Pancreas (tissue), 10 donors: ENCODE measurements around the gene PRG2. TPM values are rescaled to one million over a fixed set of nuclear protein-coding genes. Genes with fewer than 3 reads are reported as not detected.
A peak's percentile ranks its signal among the peaks of the same experiment; 100 is the strongest.

ENCODE experiments used
- ATAC-seq, 4 donors: fragments of 200-7000 bp; cut with Tn5 transposase; one replicate each; pipeline versions ENCODE4 v1.8.0 to v1.9.1; 2020; ENCODE audit warnings: mild to moderate bottlenecking in 4 of 4, moderate library complexity in 4 of 4
- DNase-seq, 6 donors: peaks; one replicate each; pipeline ENCODE4 v3.0.0-alpha.2; 2020
- FAIRE-seq: peaks from 2 replicates; lab custom pipeline; 2012; peaks lifted over from hg19 to GRCh38; lab: Jason Lieb, UNC
- H3K27ac ChIP-seq, 4 donors: fragments of 200-600 bp; sonication (generic); 1 replicate in 3 of 4; 2 replicates in 1 of 4; pipeline versions ENCODE4 v1.5.0 to v1.8.0; 2020
- H3K27me3 ChIP-seq, 4 donors: fragments of 200-600 bp; one replicate each; pipeline ENCODE4 v1.8.0; 2021
- H3K36me3 ChIP-seq, 3 donors: fragments of 200-600 bp; sonication (generic) in 1 of 3; one replicate each; pipeline versions ENCODE4 v1.5.0 to v1.8.0; 2020 to 2021
- H3K4me1 ChIP-seq, 3 donors: fragments of 200-600 bp; one replicate each; pipeline ENCODE4 v1.8.0; 2021
- H3K4me3 ChIP-seq, 4 donors: fragments of 200-600 bp; sonication (generic) in 2 of 4; one replicate each; pipeline versions ENCODE4 v1.5.0 to v1.8.0; 2020 to 2021
- H3K9me3 ChIP-seq, 4 donors: fragments of 200-600 bp; one replicate each; pipeline ENCODE4 v1.8.0; 2021
- WGBS, 2 donors: extraction: QIAGEN DNeasy Blood & Tissue Kit; methylation state at CpG; one replicate each; pipeline ENCODE4 v1.1.7; 2013; 5-methylcytosine and 5-hydroxymethylcytosine counted together
- intact Hi-C, 3 donors: fragments of 100-400 bp; cut with DNase I; formaldehyde crosslinking; loops; one replicate each; pipeline versions ENCODE4 v1.11.1 to v1.14.2; 2022
- polyA plus RNA-seq, 2 donors: library from polyadenylated mRNA; stranded (reverse); fragments of 200-250 nt; gene quantifications; one replicate each; pipeline ENCODE4 v1.2.3, GENCODE V29; 2013
- total RNA-seq, 6 donors: library from RNA; stranded (reverse); fragmentation: NEBNext Ultra II Directional in 4 of 6; extraction: Animal tissue kit (Norgen Biotek cat#: 25700) in 4 of 6; gene quantifications; one replicate each; pipeline versions ENCODE4 v1.2.1 to v1.2.4, GENCODE V29; 2021 to 2023
- TF ChIP-seq, protein P1 (sequence below), 4 donors: fragments of 200-600 bp; sonication (generic) in 3 of 4; IDR thresholded peaks; one replicate each; pipeline versions ENCODE4 v1.5.0 to v1.8.0; 2021; ENCODE audit warnings: antibody characterized with exemption in 4 of 4
- donor health status: healthy with polysubstance abuse.
- donor health status: DM: no; HTN: no; CAD: no; lungs with moderate emphysema.
- donor health status: DM: no; HTN: no; CAD: no.
- donor health status: control.
- donor health status: control.
- donor health status: Bipolar disorder and iron deficiency.
- donor health status: DM: yes; HTN: yes; CAD: no.
- donor health status: DM: no; HTN: no; CAD: no.
- donor health status: DM: no; HTN: no; CAD: no.
- donor health status: DM: yes; HTN: yes; CAD: no.

Gene PRG2
- total and polyA plus RNA-seq, 8 donors, result 0.57 to 0.96 TPM; not detected in 6

DNA sequence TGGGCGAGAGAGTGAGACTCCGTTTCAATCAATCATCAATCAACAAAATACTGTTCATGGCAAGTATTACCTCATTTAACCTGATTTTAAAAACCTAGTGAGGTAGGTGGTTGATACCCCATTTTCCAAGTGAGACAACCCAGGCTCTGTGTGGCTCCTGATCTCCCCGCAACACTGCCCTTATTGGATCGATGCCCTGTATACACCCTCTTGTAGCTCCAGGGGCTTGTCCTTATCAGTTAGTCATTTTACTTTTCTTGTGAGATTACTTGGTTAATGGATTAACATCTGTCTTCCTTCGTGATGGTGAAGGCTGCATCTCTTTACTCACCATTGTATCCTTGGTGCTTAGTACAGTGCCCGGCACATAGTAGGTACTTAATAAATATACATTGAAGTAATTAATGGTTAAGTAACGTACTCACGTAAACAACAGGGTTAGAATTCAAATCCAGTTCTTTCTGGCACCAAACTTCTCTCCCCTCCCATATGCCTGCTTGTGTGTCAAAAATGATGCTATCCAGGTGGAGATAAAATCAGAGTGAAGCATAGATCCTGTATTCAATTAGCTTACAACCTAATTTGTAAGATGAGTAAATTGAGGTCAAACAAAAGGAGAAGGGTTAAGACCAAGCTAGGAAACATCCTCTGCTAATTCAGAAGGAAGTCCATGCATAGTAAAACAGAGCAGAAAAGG, 1.8 kb upstream of the PRG2 start:
- intact Hi-C loops, result no loop called here
- no peaks in the 10 kb centered on the region for H3K36me3 ChIP-seq
- no peak for DNase-seq
- no peaks in the 10 kb centered on the region for H3K4me1 ChIP-seq
- TF ChIP-seq, protein P1, sequence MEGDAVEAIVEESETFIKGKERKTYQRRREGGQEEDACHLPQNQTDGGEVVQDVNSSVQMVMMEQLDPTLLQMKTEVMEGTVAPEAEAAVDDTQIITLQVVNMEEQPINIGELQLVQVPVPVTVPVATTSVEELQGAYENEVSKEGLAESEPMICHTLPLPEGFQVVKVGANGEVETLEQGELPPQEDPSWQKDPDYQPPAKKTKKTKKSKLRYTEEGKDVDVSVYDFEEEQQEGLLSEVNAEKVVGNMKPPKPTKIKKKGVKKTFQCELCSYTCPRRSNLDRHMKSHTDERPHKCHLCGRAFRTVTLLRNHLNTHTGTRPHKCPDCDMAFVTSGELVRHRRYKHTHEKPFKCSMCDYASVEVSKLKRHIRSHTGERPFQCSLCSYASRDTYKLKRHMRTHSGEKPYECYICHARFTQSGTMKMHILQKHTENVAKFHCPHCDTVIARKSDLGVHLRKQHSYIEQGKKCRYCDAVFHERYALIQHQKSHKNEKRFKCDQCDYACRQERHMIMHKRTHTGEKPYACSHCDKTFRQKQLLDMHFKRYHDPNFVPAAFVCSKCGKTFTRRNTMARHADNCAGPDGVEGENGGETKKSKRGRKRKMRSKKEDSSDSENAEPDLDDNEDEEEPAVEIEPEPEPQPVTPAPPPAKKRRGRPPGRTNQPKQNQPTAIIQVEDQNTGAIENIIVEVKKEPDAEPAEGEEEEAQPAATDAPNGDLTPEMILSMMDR (IDR thresholded peaks at IDR 0.05), result no peak
- no peak for ATAC-seq
- FAIRE-seq, result no peak
- no peaks in the 10 kb centered on the region for H3K27me3 ChIP-seq
- H3K27ac ChIP-seq, result no peak overlapping the region
- WGBS, 2 donors, result 70% methylated on average over 8 of the region's 8 CpGs
- H3K9me3 ChIP-seq, result no peaks in the 10 kb centered on the region
- no peak overlapping the region for H3K4me3 ChIP-seq

DNA sequence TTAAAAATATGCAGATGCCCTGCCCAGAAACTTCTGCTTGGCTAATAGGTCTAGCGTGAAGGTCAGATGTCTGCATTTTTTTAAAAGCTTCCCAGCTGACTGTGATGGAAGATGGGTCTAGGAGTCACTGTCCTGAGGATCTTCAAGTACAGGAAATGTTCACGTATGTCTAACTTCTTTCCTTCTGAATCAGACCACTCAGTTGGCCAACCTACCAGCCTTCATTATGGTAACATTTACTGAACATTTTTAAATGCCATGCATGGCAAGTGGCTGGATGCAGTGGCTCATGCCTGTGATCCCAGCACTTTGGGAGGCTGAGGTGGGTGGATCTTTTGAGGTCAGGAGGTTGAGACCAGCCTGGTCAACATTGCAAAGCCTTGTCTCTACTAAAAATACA, 1.1 kb upstream of the PRG2 start:
- no peak for FAIRE-seq
- no peaks in the 10 kb centered on the region for H3K36me3 ChIP-seq
- no peak for DNase-seq
- H3K27ac ChIP-seq, result no peak overlapping the region
- no peak overlapping the region for H3K4me3 ChIP-seq
- TF ChIP-seq, protein P1 (IDR thresholded peaks at IDR 0.05), result no peak
- intact Hi-C loops, result no loop called here
- H3K4me1 ChIP-seq, result no peaks in the 10 kb centered on the region
- no peaks in the 10 kb centered on the region for H3K27me3 ChIP-seq
- 73 to 85% methylated on average over 2 of the region's 2 CpGs for WGBS, 2 donors
- ATAC-seq, result no peak
- H3K9me3 ChIP-seq, result no peaks in the 10 kb centered on the region

DNA sequence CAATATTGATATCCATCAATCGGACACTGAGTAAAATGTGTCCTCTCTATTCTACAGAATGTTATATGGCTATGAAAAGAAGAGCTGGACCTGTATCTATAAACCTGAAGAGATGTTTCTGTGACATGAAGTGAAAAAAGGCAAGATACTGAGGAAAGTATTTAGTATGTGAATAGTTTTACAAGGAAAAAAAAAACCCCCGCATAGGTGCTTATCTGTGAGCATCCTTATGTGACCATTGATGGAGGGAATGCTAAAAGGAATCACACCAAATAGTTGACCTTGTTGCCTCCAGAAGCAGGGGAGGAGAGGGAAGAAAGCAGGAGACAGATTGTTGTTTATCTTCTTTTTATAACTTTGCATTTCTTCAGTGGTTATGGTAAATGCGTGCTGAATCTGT, 661 bp upstream of the PRG2 start:
- TF ChIP-seq, protein P1 (IDR thresholded peaks at IDR 0.05), result no peak
- Histone ChIP-seq H3K27me3 (no peaks in the 10 kb centered on the region), H3K27ac (no peak overlapping the region), H3K4me3 (no peak overlapping the region), H3K9me3 (no peaks in the 10 kb centered on the region), H3K36me3 (no peaks in the 10 kb centered on the region), H3K4me1 (no peaks in the 10 kb centered on the region)
- intact Hi-C loops, result no loop called here
- 81 to 91% methylated on average over 3 of the region's 3 CpGs for WGBS, 2 donors
- FAIRE-seq, result no peak
- no peak for ATAC-seq
- DNase-seq, result no peak

DNA sequence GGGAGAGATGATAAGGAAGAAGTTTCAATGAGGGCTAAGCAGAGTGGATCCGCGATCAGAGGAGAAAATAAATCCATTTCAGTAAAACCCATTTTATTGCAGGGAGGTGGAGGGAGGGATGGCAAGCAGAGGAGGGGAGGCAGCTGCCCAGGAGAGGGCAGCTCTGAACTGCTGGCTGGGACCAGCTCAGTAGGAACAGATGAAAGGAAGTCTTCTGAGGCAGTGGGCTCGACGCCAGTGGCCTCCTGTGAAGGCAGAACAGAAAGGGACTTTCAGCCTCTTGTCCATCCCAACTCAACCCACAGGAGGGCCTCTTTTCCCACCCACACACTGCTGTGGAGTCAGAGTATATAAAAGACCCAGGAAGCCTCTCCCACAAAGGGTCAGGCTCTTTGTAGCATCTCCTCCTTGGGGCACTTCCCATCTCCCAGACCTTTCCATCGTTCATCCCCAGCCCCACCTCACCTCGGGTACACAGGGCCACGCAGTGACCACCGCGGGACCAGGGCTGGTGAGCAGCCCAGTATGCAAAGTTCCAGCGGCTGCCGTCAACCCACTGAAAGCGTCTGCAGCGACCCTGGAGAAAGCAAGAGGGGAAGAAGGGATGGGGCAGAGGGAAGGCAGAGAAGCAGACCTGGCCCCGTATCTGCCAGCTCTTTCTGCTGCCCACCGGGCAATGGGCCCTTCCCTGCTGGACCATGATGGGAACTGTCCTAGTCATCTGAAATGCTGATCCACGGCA, 3.0 kb downstream of the PRG2 start:
- ATAC-seq, result peak in 1 of 4 donors; percentile 32

More for the DNA sequence above, 3.0 kb downstream of the PRG2 start:
- TF ChIP-seq, protein P1 (IDR thresholded peaks at IDR 0.05), result no peak
- no peak for DNase-seq
- intact Hi-C loops, result no loop called here
- Histone ChIP-seq H3K36me3 (no peaks in the 10 kb centered on the region), H3K27ac (no peak overlapping the region), H3K9me3 (no peaks in the 10 kb centered on the region), H3K27me3 (no peaks in the 10 kb centered on the region), H3K4me3 (no peak overlapping the region), H3K4me1 (no peaks in the 10 kb centered on the region)
- 70 to 76% methylated on average over 16 of the region's 16 CpGs for WGBS, 2 donors
- FAIRE-seq, result no peak
